HG02981 (cell line): Measurements from ENCODE around the gene RPS6KB2.
"Not testable (repeated sequence)": the region's sequence is repeated elsewhere in the genome, so short reads cannot be mapped to it uniquely, and the experiment has no call there.

Experiments
- ATAC-seq: cut with Tn5 transposase; IDR thresholded peaks from one replicate; pipeline ENCODE4 v1.9.1; 2021; ENCODE audit warnings: mild to moderate bottlenecking, moderate library complexity; ENCODE audit not compliant: unreplicated experiment

RPS6KB2 gene

DNA sequence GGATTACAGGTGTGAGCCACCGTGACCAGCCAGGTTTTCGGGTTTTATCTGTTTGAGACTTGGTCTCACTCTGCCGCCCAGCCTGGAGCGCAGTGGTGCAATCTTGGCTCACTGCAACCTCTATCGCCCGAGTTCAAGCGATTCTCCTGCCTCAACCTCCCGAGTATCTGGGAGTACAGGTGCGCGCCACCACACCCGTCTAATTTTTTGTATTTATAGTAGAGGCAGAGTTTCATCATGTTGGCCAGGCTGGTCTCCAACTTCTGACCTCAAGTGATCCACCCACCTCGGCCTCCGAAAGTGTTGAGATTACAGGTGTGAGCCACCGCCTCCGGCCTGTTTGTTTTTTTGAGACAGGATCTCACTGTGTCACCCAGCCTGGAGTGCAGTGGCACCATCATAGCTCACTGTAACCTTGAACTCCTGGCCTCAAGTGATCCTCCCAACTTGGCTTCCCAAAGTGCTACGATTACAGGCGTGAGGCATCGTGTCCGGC lies 882 bp upstream of the RPS6KB2 start:
- ATAC-seq: not testable (repeated sequence)

GRCh38 chr11:67429038-67429668 lies 859 bp downstream of the RPS6KB2 start:
- ATAC-seq: no peak

DNA sequence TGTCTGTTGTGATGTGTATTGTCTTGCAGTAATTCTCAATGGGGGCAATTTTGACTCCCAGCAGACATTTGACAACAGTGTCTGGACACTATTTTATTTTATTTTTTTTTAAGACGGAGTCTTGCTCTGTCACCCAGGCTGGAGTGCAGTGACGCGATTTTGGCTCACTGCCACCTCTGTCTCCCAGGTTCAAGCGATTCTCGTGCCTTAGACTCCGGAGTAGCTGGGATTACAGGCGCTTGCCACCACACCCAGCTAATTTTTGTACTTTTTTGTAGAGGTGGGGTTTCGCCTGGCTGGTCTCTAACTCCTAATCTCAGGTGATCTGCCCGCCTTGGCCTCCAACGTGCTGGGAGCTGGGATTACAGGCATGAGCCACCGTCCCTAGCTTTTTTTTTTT lies 1.4 kb downstream of the RPS6KB2 start:
- no peak for ATAC-seq

DNA sequence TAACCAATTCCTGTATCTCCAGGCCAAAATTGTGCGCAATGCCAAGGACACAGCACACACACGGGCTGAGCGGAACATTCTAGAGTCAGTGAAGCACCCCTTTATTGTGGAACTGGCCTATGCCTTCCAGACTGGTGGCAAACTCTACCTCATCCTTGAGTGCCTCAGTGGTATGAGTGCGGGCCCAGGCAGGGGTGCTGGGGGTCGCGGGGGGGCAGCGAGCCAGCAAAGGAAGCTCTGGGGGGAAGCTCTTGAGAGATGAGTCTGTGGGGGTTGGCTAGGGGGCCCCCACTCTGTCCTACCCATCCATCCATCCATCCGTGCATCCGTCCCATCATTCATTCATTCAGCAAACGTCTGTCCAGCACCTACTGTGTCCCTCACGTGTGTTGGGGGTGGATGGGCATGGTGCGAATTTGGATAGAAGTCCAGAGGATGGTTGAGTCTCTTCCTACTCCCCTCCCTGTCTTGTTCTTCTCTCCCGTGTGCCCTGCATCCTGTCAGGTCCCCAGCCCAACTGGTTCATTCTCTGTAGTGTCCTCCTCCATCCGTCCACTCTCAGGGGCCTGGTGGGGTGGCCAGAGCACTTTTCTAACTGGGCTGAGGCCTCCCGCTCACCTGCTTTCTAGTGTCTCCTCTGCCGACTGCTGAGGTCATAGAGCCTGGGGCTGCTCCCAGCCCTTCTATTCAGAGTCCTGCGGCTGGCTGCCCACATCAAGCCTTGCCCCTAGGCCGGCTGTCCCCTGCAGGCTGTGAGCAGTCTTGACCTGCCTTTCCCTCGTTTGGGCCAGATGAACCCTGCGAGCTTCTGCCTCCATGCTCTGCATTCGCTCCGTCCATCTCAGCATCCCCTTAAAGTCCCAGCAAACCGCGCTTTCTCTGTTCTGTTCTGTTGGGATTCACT lies 3.3 kb downstream of the RPS6KB2 start:
- no peak for ATAC-seq

- ATAC-seq: no peak
These were observed 4.5 kb downstream of the RPS6KB2 start for GRCh38 chr11:67432655-67433349.

DNA sequence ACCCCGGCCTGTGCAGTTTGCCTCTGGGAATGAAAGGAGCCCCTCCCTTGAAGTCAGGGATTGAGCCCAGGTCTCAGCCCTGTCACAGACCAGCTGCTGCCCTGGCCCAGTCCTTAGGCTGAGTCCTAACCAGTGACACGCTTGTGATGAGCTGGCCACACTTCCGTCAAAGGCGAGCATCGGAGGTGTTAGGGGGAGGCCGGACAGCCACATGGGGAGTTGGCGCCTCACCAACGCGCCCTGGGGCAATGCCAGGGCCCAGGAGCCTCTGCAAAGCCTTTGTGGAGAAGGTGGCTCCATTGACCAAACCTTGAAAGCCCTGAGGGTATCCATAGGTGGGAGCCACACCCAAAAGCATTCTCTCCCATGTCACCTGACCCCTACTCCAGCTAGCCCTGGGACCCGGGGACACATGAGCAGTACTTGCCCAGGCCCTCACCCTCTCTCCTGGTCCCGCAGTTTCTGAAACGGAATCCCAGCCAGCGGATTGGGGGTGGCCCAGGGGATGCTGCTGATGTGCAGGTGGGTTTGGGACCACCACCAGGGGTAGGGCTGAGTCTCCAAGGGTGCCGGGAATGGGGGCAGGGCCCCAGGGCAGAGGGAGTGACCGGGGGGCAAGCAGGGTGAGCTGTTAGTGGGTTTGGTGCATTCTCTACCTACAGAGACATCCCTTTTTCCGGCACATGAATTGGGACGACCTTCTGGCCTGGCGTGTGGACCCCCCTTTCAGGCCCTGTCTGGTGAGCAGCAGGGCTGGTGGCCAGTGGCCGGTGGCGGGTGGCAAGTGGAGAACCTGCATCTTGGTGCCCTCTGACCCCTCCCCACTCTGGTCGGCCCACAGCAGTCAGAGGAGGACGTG lies 5.5 kb downstream of the RPS6KB2 start:
- ATAC-seq: no peak

DNA sequence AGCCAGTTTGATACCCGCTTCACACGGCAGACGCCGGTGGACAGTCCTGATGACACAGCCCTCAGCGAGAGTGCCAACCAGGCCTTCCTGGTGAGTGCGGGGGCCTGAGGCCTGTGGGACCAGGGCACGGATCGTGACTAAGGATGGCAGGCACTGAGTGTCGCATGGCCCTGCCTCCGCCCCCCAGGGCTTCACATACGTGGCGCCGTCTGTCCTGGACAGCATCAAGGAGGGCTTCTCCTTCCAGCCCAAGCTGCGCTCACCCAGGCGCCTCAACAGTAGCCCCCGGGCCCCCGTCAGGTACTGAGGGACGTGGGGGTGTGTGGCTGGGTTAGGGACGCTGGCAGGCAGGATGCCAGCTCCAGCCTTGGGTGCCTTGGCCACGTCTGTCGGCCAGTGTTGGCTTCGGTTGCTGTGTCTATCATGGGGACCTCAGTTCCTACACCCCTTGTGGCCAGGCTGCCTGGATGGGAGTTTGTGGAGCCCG lies 6.1 kb downstream of the RPS6KB2 start:
- ATAC-seq: no peak

- no peak for ATAC-seq
These were observed 6.9 kb downstream of the RPS6KB2 start for GRCh38 chr11:67435031-67435726.

DNA sequence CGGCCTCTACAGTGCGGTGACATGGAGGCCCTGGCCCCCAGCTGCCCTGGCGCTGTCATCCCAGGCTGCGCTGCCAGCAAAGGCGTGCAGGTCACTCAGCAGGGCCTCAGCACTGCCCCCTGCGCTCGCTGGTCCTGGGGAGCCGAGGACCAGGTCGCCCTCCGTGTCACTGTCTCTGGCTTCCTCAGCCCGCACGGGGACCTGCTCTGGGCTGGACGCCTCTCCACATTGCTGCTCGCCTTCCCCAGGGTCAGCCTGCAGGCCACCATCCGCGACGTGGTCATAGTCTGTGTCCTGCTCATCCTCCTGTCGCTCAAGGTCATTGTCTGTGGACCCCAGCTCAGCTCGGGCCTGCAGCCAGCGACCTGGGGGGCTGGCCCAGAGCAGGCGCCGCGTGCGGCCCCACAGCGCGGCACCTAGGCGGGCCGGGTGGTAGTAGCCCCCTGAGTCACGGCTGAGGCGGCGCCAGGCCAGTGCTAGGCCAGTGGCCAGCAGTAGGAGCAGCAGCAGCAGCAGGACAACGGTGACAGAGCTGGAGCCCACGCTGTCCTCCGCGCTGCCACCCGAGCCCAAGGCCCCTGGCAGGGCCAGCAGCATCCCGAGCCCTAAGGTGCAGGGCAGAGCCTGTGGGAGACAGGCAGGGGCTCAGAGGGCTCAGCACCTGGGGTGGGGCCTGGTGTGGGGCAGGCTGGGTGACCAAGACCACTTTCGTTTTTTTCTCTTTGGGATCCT lies 7.6 kb downstream of the RPS6KB2 start:
- ATAC-seq: no peak

GRCh38 chr11:67436459-67437081 lies 8.3 kb downstream of the RPS6KB2 start:
- ATAC-seq: peak; percentile 57

DNA sequence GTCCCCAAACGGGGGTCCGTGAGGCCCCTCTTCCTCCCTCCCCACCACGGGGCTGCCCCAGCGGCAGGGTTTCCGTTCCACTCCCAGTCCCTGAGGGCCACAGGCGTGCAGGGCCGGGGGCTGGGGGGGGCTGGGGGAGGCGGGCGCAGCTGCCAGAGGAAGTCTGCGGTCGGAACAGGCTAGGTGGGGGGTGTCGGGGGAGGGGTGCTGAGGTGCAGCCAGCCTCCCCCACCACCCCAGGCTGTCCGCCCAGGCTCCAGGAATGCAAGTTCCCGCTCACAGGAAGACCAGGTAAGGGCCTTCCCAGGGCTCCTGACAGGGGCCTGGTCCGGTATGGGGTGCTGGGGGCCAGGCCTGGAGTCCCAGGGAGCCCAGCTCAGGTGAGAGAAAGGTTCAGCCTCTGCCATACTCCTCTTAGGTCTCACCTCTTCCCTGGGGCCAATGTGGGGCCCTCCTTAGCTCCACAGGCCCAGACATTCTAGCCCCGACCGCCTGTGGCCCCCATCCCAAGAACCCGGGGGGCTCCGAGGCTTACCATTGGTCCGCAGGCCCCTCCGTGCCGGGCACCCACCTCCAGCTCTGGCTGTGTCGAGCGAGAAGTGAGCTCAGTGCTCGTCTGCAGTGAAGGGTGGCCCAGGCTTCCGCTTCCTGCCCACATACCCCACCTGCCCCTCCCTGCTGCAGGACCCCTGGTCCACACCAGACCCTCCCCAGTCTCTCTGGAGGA lies 9.0 kb downstream of the RPS6KB2 start, which contains the start of gene PTPRCAP:
Gene PTPRCAP, minus strand, starts transcription at position 601 of the 727 bp plus-strand sequence. Its CDS starts 63 bp downstream, at position 538.
- no peak for ATAC-seq

DNA sequence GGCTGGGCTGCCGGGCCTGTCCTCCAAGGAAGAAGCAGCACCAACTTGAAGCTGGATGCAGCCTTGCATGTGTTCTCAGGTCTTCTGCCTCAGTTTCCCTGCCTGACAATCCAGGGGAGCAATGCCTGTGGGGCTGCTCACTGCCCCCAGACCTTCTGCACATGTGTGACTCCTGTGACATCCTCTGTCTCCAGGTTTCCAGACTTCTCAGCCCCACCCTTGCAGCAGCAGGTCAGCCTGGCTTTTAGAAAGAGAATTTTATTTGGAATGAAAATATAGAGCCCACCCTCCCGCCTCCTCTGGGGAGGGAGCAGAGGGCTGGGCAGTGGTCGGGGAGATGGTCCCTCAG lies 9.5 kb downstream of the RPS6KB2 start:
- ATAC-seq: no peak

GRCh38 chr11:67438158-67438902 lies 10.0 kb downstream of the RPS6KB2 start:
- ATAC-seq: no peak

GRCh38 chr11:67439321-67440228 lies 11.3 kb downstream of the RPS6KB2 start:
- ATAC-seq: no peak

GRCh38 chr11:67440229-67441097 lies 12.2 kb downstream of the RPS6KB2 start:
- ATAC-seq: no peak
